Endothelial cell of umbilical vein (primary cell): ENCODE measurements around the gene MTMR6.

Experiments used
- CTCF ChIP-seq, 2 donors: IDR thresholded peaks; 1 replicate in 1 of 2; 2 replicates in 1 of 2; pipeline ENCODE4 v1.5.1; 2011; ENCODE audit warnings: low read length in 2 of 2, mild to moderate bottlenecking in 2 of 2, moderate library complexity in 2 of 2, control low read depth in 1 of 2, inconsistent platforms in 1 of 2, low read depth in 1 of 2; ENCODE audit not compliant: insufficient read depth in 1 of 2; ENCODE audit errors: extremely low read depth in 1 of 2
- EZH2 ChIP-seq: IDR thresholded peaks from 2 replicates; pipeline ENCODE4 v1.6.1; 2012; ENCODE audit warnings: borderline replicate concordance, low read depth, mild to moderate bottlenecking, moderate library complexity, low read length, inconsistent platforms; ENCODE audit not compliant: severe bottlenecking
- FOS ChIP-seq: IDR thresholded peaks from 2 replicates; pipeline ENCODE4 v1.6.1; 2011; ENCODE audit warnings: mild to moderate bottlenecking, low read length, moderate library complexity, borderline replicate concordance; ENCODE audit not compliant: insufficient read depth
- GATA2 ChIP-seq: IDR thresholded peaks from 2 replicates; pipeline ENCODE4 v1.7.0; 2011; ENCODE audit warnings: low read depth, mild to moderate bottlenecking, moderate library complexity, mixed read lengths, low read length; ENCODE audit not compliant: insufficient read length, insufficient read depth
- MAX ChIP-seq: IDR thresholded peaks from 2 replicates; pipeline ENCODE4 v1.6.1; 2011; ENCODE audit not compliant: insufficient read depth, insufficient read length
- POLR2A ChIP-seq: IDR thresholded peaks from 2 replicates; pipeline ENCODE4 v1.6.1; 2012; ENCODE audit warnings: low read depth, mild to moderate bottlenecking, control low read depth, low read length
- POLR2AphosphoS5 ChIP-seq: IDR thresholded peaks from 2 replicates; pipeline ENCODE4 v1.6.1; 2012; ENCODE audit warnings: low read depth, mild to moderate bottlenecking, control low read depth, low read length, moderate library complexity; ENCODE audit not compliant: insufficient read depth

- no peak for TF ChIP-seq CTCF (IDR thresholded peaks at IDR 0.05; ENCODE audit: extremely low read depth in 1 of 2, insufficient read depth in 1 of 2, low read depth in 1 of 2, low read length in 2 of 2)
- TF ChIP-seq POLR2A: no peak
- TF ChIP-seq EZH2: no peak
- TF ChIP-seq POLR2AphosphoS5: no peak
- no peak for TF ChIP-seq MAX
- no peak for TF ChIP-seq FOS
- no peak for TF ChIP-seq GATA2
Measured at GRCh38 chr13:25300861-25301346, 13.6 kb upstream of the MTMR6 start.
